EL (cell line): ENCODE results near the gene TSACC.
A peak's percentile ranks its signal among the peaks of the same experiment; 100 is the strongest.
"Not testable (repeated sequence)": the region's sequence is repeated elsewhere in the genome, so short reads cannot be mapped to it uniquely, and the experiment has no call there.

Experiments
- DNase-seq: peaks from one replicate; pipeline ENCODE4 v3.0.0-alpha.2; 2016

Gene TSACC

GRCh38 chr1:156347331-156347730 is 9.0 kb downstream of the TSACC start:
- DNase-seq = peak; percentile 68

DNA sequence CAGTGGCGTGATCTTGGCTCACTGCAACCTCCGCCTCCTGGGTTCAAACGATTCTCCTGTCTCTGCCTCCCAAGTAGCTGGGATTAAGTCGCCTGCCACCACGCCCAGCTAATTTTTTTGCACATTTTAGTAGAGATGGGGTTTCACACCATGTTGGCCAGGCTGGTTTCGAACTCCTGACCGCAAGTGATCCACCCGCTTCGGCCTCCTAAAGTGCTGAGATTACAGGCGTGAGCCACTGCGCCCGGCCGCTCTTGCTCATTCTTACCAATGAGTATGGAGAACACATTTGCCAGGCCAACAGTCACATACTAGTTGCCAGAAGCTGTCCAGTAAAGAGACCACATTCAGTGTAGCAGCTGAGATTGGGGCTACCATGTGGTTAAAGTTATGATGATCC is 14.2 kb downstream of the TSACC start:
- DNase-seq = not testable (repeated sequence)

- DNase-seq = no peak
Observed at GRCh38 chr1:156356262-156356874, 18.0 kb downstream of the TSACC start.

- DNase-seq = peak; percentile 36
Observed at GRCh38 chr1:156356875-156357534, 18.7 kb downstream of the TSACC start.

- no peak for DNase-seq
Observed at GRCh38 chr1:156357977-156358376, 19.7 kb downstream of the TSACC start.

GRCh38 chr1:156358641-156359040 is 20.3 kb downstream of the TSACC start:
- no peak for DNase-seq

- DNase-seq = no peak
Observed at GRCh38 chr1:156359249-156359648, 20.9 kb downstream of the TSACC start.

DNA sequence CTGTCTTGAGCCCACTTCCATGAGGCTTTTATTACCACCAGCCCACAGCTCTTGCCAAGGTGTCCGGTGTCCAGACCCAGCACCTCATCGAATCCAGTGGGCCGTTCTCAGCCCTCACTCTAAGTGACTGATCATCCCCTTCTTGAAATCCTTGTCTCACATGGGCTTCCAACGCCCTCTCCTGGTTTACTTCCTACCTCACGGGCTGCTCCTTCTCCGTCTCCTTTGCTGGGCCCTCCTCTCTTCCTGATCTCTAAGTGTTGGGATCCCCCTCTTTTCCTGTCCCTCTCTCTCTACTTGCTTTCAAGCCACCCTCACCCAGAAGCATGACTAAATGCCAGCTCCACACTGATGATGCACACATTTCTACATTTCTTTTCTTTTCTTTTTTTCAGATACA is 21.6 kb downstream of the TSACC start:
- peak; percentile 50 for DNase-seq

DNA sequence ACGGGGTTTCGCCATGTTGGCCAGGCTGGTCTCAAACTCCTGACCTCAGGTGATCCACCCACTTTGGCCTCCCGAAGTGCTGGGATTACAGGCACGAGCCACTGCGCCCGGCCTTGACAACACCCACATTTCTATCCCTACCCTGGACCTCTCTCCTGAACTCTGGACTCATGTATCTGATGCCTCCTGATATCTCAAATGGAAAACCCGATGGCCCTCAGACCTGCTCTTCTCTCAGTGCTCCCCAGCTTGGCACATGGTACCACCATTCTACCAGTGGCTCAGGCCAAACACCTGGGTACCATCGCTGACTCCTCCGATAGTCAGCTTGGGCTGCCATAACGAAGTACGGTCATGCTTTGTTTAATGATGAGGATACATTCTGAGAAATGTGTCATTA is 22.2 kb downstream of the TSACC start:
- no peak for DNase-seq

DNA sequence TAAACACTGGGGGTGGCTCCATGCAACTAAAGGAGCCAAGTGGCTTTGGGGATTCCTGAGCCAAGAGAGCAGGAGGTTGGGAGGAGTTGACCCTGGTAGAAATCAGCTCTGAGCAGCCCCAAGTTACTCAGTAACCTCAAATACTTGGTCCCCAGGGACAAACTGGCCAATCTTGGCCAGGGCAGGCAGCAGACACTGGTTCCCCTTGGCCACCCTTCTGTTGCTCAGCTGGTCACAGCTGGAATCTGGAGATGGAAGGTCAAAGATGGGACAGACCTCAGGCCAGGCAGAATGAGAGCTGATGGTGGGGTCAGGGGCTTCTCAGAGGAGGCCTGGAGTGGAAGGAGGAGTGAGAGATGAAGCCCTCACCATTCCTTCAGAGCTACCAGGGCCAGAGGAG is 27.4 kb downstream of the TSACC start:
- DNase-seq = no peak

- DNase-seq = no peak
Observed at GRCh38 chr1:156366378-156367166, 28.2 kb downstream of the TSACC start.

- no peak for DNase-seq
Observed at GRCh38 chr1:156367383-156368156, 29.2 kb downstream of the TSACC start.

GRCh38 chr1:156368157-156368658 is 29.9 kb downstream of the TSACC start:
- DNase-seq = no peak

DNA sequence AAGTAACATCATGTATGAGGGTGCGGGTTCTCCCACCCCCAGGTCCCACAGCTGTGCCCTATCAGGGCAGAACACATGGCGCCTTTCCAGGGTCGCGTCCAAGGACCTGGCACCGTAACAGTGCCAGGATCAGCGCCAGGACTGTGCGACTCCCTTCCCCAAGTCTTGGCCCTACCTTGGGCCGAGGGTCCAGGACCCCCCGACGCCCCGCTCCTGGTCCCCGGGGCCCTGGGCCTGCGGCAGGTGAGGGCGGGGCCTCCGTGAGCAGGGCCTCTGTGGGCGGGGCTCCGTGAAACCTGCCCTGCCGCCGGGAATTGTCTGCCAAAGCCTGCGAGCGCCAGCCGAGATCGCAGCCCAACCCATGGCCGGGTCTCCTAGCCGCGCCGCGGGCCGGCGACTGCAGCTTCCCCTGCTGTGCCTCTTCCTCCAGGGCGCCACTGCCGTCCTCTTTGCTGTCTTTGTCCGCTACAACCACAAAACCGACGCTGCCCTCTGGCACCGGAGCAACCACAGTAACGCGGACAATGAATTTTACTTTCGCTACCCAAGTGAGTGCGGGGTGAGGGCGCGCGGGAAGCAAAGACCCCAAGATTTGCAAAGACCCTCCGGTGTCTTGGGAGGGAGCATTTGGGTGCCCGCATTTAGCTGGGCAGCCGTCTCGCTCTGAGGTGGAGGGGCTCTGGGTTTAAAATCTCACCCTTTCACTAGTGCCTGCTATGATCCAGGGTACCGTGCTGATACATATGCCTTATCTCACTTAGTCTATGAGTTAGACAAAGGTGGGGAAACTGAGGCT is 30.8 kb downstream of the TSACC start, which contains the start of gene RHBG:
Gene RHBG, plus strand, starts transcription at position 323 of the 796 bp plus-strand sequence. Its CDS starts 39 bp downstream, at position 362.
- DNase-seq = peak; percentile 48

GRCh38 chr1:156369685-156370286 is 31.5 kb downstream of the TSACC start:
- DNase-seq = not testable (repeated sequence)

GRCh38 chr1:156371553-156372264 is 33.4 kb downstream of the TSACC start:
- peak; percentile 60 for DNase-seq

DNA sequence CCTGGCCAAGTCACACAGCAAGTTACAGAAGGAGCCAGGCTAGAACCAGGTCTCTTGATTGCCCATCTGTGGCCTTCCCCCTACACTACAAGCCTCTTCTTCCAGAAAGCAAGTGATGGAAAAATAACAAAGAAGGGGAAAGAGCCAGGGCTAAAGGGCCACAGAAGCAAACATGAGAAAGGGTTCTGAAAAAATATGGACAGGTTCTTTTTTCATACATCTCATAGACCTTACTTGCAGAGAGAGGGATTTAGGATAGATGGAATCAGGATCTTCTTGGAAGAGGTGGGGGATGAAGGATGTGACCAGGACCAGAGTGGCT is 33.9 kb downstream of the TSACC start:
- no peak for DNase-seq

- DNase-seq = no peak
Observed at GRCh38 chr1:156372876-156373275, 34.5 kb downstream of the TSACC start.

- no peak for DNase-seq
Observed at GRCh38 chr1:156373546-156373945, 35.2 kb downstream of the TSACC start.

DNA sequence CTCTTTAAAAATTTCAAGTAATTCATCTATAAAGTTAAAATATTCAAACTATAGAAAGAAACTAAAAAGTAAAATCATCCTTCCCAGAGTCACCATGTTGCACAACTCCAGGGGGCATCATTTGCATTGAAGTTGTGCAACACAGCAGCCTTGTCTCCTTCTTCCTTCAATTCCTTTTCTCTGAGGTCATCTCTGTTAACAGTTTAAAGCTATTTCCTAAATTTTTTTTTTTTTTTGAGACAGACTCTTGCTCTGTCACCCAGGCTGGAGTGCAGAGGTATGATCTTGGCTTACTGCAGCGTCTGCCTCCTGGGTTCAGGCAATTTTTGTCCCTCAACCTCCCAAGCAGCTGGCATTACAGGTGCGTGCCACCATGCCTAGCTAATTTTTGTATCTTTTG is 37.8 kb downstream of the TSACC start:
- DNase-seq = peak; percentile 55
